NCI-H524 treated with DMSO at 0.1 percent for 48 hours (cell line): ENCODE results near the gene CRHR2.

Experiments used
- DNase-seq: peaks from one replicate; lab custom pipeline; 2025; lab: John Stamatoyannopoulos, UW

Gene CRHR2

DNA sequence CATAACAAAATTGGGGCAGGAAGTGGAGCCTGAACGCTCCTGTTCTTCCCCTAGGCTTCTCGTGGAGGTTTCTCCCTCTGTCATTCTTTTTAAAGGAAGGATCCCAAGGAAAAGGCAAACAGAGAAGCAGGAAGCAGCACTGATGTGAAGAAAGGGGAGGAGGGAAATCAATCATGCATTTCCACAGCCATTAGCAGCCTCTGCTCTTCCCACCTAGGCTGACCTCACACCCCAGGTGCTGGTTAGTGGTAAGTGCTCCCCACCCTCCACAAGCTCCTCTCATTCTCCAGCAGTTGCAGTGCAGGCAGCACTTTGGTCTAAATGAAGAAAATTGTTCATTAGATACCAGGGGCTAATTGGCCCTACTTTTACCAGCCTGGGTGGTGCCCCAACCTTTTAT lies 2.6 kb downstream of the CRHR2 start:
- DNase-seq, result no peak

DNA sequence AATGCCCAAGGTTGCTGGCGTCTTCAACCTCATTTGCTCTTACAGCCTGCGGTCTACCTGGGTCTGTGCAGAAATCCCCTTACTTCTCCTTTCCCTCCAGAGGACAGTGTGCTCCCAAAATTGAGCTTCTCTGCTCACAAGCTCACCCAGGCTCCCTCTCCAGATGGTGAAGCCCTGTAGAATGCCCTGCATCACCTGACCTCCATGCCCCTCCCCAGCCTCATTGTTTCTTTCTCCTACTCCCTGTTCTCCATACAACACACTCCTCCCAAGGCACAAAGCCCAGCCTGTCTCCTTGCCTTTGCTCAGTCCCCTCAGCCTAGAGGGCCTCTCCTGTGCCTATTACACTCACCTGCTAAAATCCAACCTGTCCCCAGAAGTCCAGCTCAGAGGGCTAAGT lies 3.5 kb downstream of the CRHR2 start:
- DNase-seq, result no peak

DNA sequence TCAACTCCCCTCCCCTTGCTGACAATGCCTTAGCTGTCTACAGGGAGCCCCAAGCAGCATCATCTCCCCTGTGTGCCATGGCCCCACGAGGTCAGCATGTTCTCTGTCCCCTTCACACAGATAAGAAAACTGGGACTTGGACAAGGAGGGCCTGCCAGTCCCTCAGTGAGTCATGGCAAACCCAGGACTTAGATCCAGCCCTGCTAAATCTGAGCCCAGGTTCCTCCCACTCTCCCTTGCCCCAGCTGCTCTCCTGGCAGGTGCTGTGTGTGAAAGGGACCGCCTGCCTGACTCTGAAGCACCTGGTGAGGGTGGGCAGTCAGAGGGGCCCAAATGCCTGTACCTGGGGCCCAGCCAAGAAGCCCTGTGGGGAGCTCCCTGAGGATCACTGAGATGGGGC lies 7.4 kb downstream of the CRHR2 start:
- DNase-seq, result no peak

DNA sequence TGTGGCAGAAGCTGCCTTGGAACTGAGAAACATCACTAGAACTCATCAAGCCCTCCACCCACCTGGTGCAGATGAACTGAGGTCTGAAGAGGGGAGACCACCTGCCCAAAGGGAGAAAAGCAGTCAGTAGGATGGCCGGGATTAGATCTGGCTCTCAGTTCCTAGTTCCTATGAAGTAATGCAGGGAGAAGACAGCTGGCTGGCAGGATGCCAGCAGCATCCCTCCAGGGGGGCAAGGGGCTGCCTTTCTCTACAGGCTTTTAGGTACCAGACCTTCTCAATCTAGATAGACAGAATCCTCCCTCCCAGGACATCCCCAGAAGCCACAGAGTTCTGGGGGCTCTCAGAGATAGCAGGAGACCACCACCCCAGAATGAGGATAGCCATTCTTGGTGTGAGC lies 7.8 kb downstream of the CRHR2 start:
- DNase-seq, result no peak

DNA sequence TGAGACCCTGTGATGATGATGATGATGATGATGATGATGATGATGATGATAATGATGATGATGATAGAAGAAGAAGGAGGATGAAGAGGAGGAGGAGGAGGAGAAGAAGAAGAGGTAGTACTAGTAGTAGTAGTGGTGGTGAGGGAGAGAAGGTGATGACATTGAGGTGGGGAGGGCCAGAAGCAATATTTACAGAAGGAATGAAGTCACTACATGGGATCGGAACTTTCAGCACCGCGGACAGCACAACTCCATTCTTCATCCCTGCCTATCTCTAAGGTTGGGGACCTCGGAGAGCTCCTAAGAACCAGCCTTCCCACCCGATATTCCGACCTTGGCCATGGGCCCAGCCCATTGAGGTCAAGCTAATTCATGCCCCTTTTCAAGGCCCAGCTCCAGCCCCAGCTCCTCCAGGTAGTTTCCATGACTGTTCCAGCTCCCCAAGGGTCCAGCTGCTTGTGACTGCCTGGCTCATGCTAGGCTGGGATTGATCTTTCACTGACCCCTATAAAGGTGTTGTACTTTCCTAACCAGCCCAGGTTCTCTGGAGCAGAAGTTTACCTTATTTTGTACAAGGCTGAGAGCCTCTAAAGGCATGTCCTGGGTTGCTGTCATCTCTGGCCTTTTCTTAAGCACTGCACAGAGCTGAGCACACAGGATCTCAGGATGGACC lies 10.3 kb downstream of the CRHR2 start:
- DNase-seq, result no peak

DNA sequence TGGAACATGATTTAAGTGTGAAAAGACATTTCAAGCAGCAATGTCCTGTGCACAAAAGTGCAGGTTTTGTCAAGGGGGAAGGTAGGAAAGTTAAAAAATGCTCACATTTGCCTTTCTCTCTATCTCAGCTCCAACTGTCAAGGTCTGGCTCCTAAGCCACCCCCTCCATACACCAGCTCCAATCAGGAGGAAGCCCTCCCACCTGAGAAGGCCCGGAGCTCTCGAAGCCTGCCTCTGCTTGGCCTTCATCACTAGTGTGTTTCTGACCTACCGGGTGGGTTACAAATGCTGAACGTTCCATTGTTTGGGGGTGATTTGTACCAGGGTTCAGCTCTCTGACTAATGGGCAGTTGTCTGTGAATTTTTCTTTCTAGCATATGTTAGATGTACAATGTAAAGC lies 14.2 kb downstream of the CRHR2 start:
- no peak for DNase-seq

DNA sequence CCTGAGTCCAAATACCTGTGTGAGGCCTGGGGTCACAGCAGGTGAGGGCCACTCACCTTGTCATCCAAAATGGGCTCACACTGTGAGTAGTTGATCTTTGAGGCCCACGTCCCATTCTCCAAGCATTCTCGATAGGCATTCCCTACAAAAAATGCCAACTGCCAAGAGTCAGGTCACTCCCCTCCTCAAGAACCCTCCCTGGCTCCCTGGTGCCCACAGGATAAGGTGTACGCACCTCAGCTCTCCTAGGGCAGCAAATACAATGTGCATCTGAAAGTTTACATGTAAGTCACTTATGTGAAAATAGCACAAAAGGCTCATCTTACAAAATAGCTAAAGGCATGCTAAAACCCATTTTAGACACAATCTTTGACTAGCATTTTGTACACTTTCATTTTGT lies 15.1 kb downstream of the CRHR2 start:
- no peak for DNase-seq

DNA sequence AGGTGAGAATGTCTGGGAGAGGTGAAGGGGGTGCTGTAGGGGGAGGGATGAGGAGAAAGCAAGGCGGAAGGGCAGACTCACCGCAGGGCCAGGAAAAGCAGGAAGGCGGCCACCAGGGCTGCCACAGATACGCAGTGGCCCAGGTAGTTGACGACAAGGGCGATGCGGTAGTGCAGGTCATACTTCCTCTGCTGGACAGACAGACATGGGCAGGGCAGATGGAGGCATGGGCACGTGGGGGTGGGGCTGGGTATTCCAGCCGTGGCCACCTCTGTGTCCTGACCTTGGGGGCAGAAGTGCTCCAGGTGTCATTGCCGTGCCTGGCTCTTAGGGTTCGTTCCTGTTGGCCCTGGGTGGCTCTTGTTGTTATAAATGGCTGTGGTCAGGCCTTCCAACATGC lies 16.8 kb downstream of the CRHR2 start:
- no peak for DNase-seq

DNA sequence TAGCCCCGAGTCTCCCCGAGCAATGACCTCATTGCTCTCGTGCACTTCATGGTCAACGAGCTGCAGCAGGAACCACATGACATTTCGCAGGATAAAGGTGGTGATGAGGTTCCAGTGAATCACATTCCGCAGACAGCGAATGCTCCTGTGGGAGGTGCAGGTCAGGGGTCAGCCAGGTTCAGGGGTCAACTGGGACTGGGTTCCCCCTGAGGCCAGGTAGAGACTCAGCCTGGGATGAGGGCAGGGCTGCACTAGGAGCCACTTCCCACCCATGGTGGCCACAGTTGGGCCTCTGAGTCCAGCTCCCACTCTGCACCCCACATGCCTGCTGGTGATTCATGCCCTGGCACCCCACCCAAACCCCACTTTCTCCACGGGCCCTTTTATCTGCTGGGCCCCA lies 17.2 kb downstream of the CRHR2 start:
- DNase-seq, result no peak

DNA sequence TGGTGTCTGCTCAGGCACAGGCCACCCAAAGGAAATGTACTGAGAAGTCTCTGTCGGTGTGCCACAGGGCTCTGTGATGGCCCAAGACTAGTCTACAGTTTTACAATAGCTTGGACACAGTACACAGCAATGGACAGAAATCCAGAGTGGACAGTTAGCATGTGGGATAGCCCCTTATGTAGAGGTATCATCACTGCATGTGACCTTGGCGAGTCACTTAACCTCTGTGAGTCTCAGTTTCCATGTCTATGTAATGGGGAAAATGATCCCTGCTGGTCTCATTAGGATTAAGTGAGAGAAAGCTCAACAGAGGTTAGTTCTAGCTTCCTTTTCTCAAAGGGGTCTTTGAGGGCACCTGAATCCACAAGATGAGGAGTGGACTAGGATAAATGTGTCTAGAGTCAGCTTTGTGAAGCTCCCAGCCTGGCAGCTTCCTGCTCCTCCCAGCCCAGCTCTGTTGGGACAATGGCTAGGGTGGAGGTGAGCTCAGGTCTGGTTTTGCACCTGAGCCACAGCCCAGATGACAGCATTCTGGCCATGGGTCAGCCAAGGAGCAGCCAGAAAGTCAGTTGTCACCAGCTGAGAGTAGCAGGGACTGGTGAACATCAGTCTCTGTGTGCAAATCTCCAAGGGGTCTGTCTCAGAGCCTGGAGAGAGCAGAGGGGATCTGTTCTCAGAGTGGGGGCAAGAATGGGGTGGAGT lies 17.9 kb downstream of the CRHR2 start:
- DNase-seq, result no peak

DNA sequence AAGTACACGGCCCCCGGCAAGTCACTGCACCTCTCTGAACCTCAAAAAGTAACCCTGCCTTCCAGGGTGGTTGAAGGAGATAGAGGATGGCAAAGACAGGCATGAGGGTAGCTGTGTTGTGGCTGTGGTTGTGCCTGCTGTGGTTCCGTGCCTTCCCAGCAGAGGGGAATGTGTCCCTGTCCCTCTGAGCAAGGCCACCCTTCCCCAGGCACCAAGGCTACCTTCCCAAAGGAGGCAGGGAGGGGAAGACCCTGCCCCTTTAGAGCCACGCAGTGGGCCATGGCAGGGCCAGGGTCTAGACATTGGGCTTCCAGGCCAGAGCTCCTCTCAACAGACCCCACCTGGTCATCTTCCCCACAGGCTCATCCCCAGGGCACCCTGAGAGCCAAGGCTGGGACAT lies 18.8 kb downstream of the CRHR2 start:
- DNase-seq, result no peak

DNA sequence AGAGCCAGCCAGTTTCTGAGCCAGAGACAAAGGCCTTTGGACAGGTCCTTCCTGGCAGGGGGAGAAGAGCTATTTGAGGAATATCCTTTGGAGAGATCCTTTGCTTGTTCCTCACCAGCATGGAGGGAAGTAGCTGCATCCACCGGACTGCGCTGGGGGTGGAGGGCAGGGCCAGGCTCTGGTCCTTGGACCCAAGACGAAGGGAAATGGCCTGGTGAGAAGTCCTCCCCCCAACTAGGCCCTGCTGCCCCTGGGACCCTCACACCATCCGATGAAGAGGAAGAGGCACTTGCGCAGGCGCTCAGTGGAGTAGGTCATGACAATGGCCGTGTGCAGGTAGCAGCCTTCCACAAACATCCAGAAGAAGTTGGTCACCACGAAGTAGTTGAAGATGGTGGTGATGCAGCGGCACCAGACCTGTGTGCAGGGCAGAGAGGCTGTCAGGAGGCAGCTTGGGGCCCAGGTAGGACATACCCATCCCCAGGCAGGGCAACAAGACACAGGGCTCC lies 19.8 kb downstream of the CRHR2 start:
- no peak for DNase-seq

DNA sequence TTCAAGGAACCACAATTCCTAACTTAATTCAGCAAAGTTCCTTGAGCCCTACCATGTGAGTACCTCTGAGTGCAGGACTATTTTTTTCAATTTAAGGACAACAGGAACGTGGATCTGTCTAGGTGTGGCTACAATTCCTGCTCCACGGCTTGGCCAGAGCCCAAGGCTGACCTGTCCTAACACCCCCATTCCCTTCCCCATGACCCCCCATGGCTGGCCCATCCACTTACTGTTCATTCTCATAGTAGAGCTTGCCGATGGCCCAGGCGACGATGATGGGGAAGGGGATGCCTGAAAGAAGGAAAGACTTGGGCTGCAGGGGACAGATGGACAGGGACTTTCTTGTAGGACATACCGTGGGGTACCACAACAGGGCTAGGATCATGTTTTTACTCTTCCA lies 20.3 kb downstream of the CRHR2 start:
- DNase-seq, result no peak

DNA sequence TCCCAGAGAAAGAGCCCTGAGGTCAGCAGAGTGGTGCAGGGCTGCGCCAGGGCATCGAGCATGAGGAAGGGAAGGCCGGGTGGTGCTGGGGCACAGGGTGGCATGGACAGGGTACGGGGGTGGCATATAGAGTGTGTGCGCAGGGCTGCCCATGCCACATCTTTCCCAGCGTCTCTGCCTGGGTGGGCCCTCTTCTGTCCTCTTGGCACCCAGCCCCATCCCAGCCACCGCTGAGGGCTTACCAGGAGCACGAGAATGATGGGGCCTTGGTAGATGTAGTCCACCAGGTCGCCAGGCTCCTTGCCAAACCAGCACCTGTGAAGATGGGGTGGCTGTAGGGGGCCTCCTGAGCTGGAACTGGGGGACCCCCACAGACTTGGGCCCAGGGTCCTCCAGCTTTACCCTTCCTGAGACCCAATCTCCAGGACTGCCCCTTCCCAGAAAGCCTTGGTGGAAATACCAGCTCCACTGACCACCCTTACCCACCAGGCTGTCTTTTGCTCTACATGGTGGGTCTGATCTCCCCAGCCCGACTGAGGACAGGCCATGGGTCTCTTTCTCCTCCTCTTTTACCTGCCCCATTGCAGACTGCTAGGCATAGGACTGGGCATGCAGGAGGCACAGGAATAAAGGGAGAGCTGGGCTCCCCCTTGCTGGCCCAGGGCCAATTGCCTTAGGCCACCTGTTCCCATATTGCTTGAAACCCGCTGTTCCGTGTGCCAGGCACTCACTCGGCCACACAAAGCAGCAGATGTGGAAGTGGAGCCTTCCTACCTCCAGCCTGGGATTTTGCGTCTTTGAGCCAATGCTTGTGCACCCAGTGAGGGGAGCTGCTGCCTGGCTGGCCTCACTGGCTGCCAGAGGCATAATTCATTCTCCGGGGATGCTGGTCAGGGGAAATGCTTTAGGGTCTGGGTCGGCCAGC lies 21.7 kb downstream of the CRHR2 start:
- DNase-seq, result peak; percentile 81

DNA sequence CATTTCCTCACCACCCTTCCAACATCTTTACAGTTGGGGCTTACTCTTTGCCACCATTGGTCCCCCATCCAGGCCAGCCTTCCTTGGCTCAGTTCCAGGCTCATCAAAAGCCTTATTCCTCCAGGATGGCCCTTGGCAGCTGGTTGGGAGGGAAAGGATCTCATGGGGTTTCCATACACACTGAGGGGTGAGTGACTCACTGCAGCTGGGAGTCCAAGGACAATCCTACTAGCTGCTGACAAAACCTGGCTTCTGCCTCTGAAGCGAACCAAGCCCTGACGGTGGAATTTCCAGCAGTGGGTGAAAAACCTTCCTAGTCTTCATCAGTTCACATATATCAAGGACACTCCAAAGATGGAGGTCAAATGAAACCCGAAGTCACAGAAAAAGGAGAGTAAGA lies 22.9 kb downstream of the CRHR2 start:
- no peak for DNase-seq

DNA sequence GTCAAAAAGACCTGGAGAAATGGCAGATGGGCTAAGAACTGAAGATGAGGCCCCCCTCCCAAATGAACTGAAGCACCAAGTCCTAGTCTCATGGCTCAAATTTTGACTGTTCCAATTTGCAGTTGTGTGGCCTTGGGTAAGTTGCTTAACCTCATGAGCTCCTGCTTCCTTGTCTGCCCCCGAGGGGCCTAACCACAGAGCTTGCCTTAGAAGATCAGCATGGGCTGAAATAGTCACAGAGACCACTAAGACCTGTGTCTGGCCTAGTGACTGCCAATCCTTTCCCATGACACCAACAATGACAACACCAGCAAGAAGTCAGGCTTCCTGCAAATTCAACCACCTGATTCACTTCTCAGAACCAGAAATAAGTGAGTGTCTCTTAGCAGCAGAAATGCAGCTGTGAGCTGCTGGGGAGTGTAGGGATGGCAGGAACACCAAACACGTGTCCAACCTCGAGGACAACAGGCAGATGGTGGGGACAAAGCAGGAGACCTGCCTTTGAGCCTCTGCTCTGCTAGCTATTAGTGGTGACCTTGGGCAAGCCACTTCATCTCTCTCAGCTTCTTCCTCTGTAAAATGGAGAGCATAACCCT lies 23.7 kb downstream of the CRHR2 start:
- no peak for DNase-seq

DNA sequence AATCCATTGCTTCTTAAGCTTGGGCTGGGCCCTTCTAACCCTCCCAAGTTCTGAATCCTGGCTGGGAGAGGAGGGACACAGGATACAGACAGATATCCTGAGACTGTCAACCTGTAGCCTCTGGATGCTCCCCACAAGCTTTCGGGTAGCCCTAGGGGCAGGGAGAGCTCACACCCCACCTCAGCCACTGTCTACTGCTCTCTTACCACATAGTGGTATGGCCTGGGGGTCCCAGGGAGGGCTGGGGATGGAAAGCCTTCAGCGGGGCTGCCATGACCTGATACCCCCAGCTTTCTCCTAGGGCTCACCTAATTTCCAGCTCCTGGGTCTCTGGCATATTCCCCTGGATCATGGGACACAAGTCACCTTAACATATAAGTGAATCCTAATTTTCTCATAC lies 25.1 kb downstream of the CRHR2 start:
- DNase-seq, result no peak

DNA sequence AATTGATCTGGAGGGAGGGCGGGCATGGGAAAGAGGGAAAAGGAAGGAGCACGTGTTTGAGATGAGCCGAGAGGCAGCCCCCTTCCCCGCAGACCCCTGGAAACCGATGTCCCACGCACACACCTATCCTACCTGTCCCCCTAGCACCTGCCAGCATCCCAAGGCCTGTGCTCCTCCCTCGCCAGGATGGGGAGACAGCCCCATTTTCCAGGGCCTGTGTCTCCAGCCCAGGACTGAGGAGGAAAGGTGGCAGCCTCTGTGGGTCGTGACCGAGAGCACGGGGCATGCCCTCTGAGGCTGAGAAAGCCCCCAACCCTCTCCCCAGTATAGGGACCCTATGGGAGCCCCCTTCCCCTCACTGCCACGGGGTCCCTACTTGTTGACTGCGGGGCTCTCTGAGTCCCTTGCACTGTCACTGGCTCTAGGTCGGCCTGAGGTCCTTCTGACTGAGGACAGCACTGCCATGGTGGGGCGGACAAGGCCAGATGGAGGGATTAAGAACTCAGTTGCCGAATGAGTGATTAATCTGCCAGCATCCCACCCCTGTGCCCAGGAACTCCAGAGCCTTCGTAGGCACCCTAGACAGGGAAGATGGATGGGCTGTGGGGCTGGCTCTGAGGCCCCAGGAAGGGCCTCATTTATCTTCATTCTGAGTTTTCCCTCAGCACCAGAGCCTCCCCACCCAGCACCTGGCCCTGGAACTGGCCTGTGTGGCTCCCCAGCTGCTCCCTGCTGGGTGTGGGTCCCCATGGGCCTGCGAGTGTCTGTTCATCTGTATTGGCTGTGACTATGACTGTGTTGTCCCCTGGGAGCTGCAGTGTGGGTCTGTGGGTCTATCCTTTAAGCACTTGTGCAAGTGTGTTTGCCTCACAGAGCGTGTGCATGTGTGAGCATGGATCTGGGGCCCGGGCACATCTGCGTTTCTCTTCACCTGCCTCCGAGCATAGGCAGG lies 26.0 kb downstream of the CRHR2 start:
- no peak for DNase-seq

DNA sequence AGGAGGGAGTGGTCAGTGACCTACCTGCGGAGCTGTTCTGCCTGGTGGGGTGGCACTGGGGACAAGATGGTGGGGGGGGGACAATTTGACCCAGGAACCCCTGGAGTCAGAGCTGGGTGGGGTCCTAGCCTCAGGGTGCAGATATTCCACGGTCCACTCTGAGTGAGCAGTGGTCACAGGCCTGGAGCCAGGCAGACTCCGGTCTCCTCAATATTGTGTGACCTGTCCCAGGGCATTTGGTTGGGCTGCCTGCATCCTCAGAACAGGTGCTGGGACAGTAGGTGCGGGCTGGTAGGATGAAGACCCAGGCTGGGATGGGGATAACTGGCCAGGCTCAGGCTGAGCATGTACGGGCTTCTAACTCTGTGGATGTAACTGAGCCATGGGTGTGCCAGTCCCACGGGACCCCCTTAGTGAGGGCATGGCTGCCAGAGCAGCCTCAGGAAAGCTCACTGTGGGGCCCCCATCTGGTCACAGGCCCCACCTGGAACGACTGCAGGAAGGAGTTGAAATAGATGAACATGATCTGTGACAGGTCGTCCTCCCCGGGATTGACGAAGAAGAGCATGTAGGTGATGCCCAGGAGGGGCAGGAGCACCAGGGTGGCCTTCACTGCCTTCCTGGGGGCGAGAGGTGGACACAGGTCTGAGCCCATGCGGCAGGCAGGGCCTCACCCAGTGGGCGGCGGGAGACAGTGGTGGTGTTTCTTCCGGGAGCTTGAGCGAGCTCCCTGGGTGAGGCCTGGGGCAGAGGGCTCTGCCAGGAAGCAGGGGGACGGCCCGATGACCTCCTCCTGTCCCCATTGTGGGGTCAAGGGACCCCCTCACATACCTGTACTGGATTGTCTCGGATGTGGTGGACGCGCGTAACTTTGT lies 26.9 kb downstream of the CRHR2 start:
- DNase-seq, result no peak
